Endometrial microvascular endothelial cells (primary cell): ENCODE data around the gene GRID1. TPM values are rescaled to one million over a fixed set of nuclear protein-coding genes. Genes with fewer than 3 reads are reported as not detected.

Experiments used
- in situ Hi-C: cut with HindIII; loops from 2 replicates; pipeline ENCODE4 v1.10.0; 2017; ENCODE audit warnings: low sequenced_read_pairs, low pct_unique_long_range_greater_than_20kb; ENCODE audit errors: inconsistent ontology term
- total RNA-seq: library from RNA; depleted of rRNA; stranded (reverse); fragments of >200 nt; gene quantifications from one replicate; pipeline ENCODE4 v1.2.3, GENCODE V29; 2015; ENCODE audit errors: inconsistent ontology term

Gene GRID1
- total RNA-seq, 1 donor from 2014 or later: not detected

GRCh38 chr10:86327954-86328725, 38.5 kb downstream of the GRID1 start:
- in situ Hi-C loops: no loop called here

- in situ Hi-C loops: no loop called here
Observed at GRCh38 chr10:86325158-86325557, 41.4 kb downstream of the GRID1 start.

GRCh38 chr10:86321568-86321967, 45.0 kb downstream of the GRID1 start:
- in situ Hi-C loops: no loop called here

- in situ Hi-C loops: no loop called here
Observed at GRCh38 chr10:86319676-86320075, 46.9 kb downstream of the GRID1 start.

- in situ Hi-C loops: no loop called here
Observed at GRCh38 chr10:86317949-86318725, 48.5 kb downstream of the GRID1 start.

GRCh38 chr10:86316990-86317389, 49.6 kb downstream of the GRID1 start:
- in situ Hi-C loops: no loop called here

- in situ Hi-C loops: no loop called here
Observed at GRCh38 chr10:86316274-86316835, 50.2 kb downstream of the GRID1 start.

GRCh38 chr10:86315549-86315942, 51.0 kb downstream of the GRID1 start:
- in situ Hi-C loops: no loop called here

GRCh38 chr10:86314616-86315548, 51.7 kb downstream of the GRID1 start:
- in situ Hi-C loops: no loop called here

- in situ Hi-C loops: no loop called here
Observed at GRCh38 chr10:86313621-86314041, 53.0 kb downstream of the GRID1 start.

GRCh38 chr10:86312701-86313270, 53.8 kb downstream of the GRID1 start:
- in situ Hi-C loops: no loop called here

GRCh38 chr10:86311906-86312305, 54.7 kb downstream of the GRID1 start:
- in situ Hi-C loops: no loop called here

- in situ Hi-C loops: no loop called here
Observed at GRCh38 chr10:86311190-86311589, 55.4 kb downstream of the GRID1 start.

GRCh38 chr10:86310702-86311101, 55.9 kb downstream of the GRID1 start:
- in situ Hi-C loops: no loop called here

- in situ Hi-C loops: no loop called here
Observed at GRCh38 chr10:86310291-86310690, 56.3 kb downstream of the GRID1 start.

- in situ Hi-C loops: no loop called here
Observed at GRCh38 chr10:86308056-86308455, 58.5 kb downstream of the GRID1 start.

- in situ Hi-C loops: no loop called here
Observed at GRCh38 chr10:86306628-86307278, 59.8 kb downstream of the GRID1 start.

GRCh38 chr10:86305521-86305920, 61.1 kb downstream of the GRID1 start:
- in situ Hi-C loops: no loop called here
